GM11168 (cell line): ENCODE results near the gene UBE3D.
"Not testable (repeated sequence)": the region's sequence is repeated elsewhere in the genome, so short reads cannot be mapped to it uniquely, and the experiment has no call there.

ENCODE experiments used
- in situ Hi-C: fragments of 300-500 bp; cut with MboI; formaldehyde crosslinking; loops from one replicate; pipeline ENCODE4 v1.12.0; 2022; ENCODE audit warnings: low sequenced_read_pairs; ENCODE audit not compliant: unreplicated experiment

UBE3D gene

DNA sequence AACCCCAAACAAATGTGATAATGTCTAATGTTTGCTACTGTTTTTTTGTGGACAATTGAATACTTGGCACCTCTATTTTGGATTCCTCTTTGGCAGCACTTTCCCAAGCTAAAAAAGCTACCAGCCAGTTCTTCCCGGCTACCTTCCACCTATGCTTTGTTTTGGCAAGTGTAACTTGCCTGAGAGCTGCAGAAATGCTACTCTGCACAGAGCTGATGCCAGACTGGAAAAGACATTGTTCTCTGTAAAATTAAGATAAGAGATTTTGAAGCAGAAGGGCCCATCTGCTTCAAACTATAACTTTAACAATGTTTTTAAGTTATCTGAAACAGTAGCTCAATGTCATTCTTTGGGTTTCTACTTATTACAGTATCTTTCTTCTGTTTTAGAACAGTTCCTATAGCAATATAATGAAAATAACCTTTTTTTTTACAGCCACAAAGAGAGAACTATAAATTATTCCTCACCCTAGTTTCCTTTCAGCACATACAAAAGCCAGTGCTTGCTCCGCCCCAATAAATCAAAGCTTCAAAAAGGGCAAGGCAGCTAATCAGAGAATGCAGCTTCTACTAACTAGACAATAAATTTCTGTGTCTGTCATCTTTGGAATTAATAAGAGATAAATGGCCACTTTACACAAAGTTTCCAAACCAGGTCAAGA lies 183.1 kb downstream of the UBE3D start:
- in situ Hi-C loops = no loop called here

DNA sequence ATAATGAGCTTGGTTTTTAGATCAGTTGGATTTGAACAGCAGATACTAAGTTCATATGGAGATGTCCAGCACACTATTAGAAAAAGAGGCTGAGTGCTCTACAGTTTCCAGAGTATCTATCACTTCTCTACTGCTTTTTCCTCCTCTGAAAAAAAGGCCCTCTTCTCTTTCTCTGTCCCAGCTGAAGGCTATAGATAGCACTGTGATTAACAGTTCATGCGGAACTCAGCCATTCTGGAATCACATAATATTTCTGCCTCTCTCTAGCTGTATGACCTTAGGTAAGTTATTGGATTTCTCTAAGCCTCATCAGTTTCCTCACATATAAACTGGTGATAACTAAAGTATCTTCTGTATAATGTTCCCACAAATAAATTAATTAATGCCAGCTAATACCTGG lies 184.1 kb downstream of the UBE3D start:
- in situ Hi-C loops = no loop called here

DNA sequence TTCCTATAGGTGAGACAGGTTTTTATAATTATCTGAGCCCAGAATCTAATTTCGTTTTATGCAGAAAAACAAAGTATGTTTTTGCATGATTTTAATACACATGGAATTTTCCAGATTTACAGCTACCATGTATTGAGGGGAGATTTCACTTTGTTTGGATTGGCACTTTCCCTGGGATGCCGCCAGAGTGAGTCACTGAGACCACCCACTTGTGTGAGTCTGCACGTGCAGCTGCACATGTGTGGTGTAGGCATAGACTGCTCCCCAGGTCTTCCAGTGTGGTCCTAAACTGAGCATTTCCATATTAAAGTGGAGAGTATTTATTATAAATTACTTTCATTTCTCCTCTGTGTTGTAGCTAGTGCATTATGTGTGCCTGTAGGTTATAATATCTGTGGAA lies 186.8 kb downstream of the UBE3D start:
- in situ Hi-C loops = no loop called here

DNA sequence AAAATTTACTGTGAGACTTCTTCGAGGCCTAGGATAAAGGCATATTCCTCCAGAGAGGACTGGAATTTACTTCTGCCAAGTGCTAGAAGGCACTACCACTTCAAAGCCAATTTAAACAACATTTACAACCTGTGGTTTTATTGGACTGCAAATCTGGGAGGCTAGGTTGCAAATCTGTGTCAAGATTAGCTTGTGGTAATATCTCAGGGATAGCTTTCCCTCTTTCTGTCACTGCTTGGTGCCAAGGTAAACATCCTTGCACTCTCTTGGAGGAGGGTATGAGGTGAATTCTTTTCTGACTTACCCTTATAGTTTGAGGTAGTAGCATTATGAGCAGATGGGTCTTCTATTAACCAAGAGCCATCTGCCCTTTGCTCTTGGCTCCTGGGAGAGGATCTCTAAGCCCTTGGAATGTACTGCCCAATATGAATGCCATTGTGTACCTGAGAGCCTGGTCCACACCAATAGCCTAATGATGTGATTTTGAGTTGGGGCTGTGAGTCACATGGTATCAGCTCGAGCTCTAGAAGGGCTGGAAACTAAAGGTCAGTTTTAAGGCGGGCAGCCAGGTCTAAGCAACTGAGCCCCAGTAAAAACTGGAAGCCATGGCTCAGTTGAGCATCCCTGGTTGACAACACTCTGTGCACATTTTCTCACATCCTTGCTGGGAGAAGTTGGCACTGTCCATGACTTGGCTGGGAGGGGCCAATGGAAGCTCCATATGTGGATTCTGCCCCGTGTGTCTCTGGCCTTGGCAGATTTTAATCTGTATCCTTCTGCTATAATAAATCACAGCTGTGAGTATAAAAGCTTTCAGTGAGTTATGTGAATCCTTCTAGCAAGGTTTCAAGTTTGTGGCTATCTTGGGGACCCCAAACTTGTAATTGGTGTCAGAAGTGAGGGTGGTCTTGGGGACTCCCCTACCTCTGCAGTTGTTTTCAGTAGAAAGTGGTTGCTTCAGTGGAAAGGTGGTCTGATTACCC lies 188.1 kb downstream of the UBE3D start:
- in situ Hi-C loops = no loop called here

DNA sequence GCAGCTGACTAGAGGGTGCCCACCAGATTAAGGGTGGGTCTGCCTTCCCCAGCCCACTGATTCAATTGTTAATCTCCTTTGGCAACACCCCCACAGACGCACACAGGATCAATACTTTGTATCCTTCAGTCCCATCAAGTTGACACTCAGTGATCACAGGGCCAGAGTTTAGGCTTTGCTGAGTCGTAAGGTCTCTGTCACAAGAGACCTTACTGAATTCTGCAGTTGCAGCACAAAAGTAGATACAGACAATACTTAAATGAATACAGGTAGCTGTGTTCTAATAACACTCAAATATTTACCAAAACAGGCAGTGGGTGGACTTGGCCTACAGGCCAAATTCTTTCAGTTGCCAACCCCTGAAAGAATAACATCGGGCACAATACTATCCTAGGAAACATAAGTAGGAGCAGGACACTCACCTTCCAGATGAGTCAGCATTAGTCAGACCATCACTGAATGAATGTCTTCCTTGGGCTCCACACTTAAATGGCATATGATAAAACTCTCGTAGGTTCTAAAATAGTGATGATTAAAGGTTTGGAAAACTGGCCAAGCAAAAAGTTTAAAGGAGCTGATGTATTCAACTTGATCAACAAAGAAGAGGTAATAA lies 190.0 kb downstream of the UBE3D start:
- in situ Hi-C loops = no loop called here

DNA sequence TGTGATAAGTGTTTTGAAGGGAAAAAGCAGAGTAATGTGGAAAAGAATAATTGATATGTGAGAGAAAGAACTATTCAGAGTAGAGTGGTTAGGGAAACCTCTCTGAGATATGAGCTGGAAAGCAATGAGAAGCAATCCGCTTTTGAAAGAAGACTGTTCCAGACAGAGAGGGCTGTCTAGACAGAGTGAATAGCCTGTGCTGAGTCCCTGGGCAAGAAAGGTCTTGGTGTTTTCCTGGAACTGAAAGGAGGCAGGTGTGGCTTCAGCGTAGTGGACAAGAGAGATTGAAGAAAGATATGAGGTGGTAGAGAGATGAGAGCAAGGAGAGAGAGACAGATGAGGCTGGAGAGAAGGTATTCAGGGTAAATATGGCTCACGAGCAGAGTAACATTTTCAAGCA lies 190.8 kb downstream of the UBE3D start:
- in situ Hi-C loops = no loop called here

DNA sequence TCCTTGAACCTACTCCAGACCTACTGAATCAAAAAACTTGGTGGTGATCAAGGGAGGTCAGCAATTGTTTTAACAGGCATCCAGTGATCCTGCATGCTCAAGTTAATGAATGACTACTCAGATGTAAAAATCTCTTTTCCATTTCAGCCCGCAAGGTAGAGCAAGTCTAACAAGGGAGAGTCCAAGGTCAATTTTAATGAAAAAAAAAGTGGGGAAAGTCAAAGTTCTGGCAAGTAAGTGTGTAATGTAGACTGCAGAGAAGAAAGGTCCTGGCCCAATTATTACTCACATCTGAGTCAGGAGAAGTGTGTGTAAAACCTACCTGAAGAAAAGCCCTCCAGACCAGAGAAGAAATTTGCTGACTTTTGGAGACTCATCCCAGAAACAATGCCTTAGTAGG lies 193.5 kb downstream of the UBE3D start:
- in situ Hi-C loops = no loop called here

DNA sequence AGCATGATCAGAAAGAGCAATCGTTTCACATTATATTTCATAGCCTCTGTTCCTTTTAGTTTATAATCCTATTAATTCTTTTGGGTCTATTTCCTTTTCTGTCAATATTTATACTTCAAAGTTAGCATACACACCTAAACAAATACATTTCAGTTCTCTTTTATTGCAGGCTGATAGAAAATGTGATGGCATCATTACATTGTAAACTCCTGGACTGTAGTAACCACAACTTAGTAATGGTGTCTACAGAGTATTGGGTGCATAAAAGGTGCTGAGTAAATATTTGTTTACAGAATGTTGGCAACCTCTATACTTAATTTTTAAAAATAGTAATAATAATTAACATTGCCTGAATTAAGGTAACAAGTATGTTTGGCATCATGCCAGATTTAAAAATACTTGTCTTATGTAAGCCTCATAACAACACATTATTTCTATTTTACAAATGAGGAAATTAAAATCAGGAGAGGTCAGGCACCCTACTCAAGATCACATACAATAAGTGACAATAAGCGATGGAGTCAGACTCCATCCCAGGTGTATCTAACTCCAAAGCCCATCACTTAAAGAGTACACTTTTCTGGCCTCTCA lies 195.0 kb downstream of the UBE3D start:
- in situ Hi-C loops = no loop called here

DNA sequence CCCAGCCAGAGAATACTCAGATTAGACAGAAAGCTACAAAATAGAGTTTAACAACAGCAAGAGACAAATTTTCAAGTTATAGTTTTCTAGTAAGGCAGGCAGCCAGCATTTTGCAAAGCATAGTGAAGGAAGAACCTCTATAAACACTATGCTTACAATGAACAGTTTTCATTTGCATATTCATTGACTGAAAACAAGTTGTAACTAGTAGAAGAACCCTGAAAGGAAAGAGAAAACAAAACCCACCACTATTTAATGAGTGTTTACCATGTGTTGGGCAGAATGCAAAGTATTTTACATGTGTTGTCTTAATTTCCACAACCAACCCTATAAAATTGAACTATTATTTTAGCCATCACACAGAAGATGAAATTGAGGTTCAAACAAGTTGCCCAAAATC lies 196.1 kb downstream of the UBE3D start:
- in situ Hi-C loops = no loop called here

DNA sequence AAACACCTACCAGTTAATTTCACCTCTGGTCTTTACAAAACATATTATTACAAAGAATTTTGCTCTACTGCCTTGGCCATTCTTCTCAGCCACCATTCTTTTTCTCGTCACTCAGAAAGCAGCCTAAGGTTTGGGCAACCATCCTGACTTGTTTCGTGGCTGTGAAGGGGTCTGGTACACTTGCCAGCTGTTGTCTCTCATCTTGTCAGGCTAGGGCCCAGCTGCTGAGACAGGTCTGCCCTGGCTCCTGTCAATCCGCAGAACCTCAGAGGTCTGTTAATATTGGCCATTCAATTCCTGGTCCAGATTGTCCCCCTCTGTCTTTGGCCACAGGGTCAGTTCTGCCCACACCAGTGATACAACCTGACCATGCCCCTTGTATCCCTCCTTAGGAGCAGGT lies 197.7 kb downstream of the UBE3D start:
- in situ Hi-C loops = no loop called here

DNA sequence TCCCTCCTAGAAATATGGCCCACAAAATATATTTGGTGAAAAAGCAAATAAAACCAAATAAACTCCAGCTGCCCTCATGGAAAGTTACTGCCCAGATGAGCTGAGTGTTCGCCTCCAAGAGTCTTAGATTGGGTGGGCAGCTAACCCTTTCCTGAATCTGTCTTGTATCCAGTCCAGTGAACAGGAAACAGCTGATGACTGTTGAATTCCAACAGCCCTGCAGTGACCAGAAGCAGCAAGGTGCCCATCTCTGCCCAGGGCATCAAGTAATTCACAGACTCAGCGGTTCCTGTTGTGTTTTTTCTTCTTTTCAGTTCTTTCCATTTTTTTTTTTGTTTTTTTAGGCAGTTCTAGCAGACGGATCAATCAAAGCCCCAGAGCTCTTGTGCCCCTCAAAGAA lies 199.2 kb downstream of the UBE3D start:
- in situ Hi-C loops = no loop called here

DNA sequence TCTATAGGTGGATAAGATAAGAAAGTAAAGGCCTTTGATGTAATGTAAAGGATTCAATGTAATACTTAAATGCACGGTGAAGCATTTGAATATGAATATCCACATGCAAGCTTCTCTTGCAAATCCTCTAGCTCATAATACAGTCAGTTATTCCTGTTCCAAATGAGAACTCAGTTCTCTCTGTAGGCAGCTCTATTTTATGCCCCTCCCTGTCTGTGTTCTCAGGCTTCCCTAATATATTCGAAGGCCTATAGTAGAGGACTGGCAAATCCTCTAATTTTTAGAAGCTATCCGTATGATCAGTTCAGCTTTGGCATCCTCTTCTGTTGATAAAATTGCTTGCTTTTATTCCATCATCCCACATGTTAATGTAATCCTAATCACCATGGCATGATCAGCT lies 200.2 kb downstream of the UBE3D start:
- in situ Hi-C loops = no loop called here

DNA sequence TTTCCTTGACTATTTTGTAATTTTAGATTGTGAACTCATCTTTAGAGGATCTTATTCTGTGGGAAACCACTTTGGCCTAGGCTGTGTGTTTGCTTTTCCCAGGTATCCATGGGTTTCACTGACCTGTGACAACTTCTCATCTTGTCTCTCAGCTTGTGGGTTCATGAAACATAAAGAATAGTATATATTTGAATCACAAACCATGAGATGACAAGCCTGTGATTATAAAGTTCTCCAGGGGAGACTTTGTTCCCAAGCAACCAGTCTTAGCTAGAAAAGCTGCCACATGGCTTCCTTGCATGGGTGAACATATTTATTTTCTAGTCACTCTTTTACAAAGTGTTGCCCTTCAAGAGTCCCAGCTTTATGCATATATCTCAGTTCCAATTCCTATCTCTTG lies 201.9 kb downstream of the UBE3D start:
- in situ Hi-C loops = no loop called here

DNA sequence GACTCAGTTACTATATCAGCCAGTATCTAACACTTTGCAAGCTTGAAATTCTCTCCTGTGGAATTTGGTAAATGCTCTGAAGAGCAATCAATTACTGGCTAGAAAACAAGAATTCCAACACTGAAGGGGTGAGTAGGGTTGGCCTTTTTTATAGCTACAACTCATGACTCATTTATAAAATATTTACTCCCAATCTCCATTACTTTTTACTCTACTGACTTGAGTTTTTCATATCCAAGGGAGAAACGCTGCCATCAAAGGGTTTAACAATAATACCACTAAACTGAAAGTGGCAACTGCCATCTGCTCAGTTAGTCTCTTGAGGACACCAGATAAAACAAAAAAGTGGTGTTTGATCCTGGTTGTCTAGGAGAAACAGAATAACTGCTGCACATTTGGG lies 203.1 kb downstream of the UBE3D start:
- in situ Hi-C loops = no loop called here

DNA sequence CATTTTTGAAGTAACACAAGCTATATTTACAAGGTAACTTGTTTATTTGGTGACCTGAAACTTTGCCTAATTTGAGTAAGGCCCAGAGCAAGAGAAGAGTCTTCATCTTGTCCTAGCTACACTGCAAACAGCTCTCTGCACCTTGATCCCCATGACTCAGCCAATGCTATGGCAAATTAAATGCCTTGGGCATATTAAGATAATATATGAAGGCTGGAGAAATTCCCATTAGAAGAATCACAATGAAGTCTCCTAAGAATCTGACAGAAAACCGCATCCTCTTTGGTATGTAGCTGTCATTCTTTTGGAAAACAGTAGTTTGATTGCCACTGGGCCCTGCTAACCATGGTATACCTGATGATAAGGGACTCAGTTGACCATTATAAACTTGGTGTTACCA lies 204.5 kb downstream of the UBE3D start:
- in situ Hi-C loops = no loop called here

DNA sequence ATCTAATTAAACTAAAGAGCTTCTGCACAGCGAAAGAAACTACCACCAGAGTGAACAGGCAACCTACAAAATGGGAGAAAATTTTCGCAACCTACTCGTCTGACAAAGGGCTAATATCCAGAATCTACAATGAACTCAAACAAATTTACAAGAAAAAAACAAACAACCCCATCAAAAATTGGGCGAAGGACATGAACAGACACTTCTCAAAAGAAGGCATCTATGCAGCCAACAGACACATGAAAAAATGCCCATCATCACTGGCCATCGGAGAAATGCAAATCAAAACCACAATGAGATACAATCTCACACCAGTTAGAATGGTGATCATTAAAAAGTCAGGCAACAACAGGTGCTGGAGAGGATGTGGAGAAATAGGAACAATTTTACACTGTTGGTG lies 209.6 kb downstream of the UBE3D start:
- in situ Hi-C loops = not testable (repeated sequence)

DNA sequence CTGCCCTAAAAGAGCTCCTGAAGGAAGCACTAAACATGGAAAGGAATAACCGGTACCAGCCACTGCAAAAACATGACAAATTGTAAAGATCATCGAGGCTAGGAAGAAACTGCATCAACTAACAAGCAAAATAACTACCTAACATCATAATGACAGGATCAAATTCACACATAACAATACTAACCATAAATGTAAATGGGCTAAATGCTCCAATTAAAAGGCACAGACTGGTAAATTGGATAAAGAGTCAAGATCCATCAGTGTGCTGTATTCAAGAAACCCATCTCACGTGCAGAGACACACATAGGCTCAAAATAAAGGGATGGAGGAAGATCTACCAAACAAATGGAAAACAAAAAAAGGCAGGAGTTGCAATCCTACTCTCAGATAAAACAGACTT lies 212.7 kb downstream of the UBE3D start:
- in situ Hi-C loops = not testable (repeated sequence)

DNA sequence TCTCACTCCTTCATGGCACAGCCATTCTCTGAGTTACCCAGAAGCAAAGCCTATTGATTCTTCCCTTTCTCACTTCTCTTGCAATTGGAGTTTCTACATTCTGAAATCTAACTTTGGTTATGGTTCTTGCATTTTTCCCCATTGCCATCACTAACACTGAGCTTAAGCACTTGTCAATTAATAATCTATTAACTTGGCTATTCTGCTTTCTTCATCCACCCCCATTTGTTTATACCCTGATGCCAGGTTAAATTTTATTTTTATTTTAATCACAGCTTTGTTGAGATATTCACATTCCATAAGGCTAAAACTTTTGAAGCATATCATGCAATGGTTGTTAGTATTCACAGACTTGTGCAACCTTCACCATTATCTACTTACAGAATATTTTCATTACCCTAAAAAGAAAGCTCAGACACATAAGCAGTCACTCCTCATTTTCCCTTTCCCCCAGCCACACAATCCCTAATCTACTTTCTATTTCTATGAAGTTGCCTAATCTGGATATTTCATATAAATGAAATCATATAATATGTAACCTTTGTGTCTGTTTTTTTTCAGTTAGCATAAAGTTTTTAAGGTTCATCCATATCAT lies 222.3 kb downstream of the UBE3D start:
- in situ Hi-C loops = no loop called here

DNA sequence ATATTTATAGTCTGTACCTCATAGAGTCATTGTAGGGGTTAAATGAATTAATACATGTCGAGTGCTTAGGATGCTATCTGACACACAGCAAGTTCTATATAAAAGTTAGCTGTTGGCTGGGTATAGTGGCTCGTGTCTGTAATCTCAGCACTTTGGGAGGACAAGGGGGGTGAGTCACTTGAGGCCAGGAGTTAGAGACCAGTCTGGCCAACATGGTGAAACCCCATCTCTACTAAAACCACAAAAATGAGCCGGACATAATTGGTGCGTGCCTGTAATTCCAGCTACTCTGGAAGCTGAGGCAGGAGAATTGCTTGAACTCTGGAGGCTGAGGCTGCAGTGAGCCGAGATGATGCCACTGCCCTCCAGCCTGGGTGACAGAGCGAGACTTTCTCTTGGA lies 222.9 kb downstream of the UBE3D start:
- in situ Hi-C loops = no loop called here
